A549 (cell line): ENCODE measurements around the gene CD19. TPM values are rescaled to one million over a fixed set of nuclear protein-coding genes. Genes with fewer than 3 reads are reported as not detected.

ENCODE experiments used
- ATAC-seq, 2 experiments: fragments of 200-7000 bp in 1 of 2; fragments of >200 bp in 1 of 2; cut with Nextera tagmentation in 1 of 2; cut with Tn5 transposase in 1 of 2; 3 replicates each; pipeline versions ENCODE4 v1.8.0 to v1.9.1; 2018 to 2020; ENCODE audit warnings: mild to moderate bottlenecking in 1 of 2, moderate library complexity in 1 of 2
- CTCF ChIA-PET: fragments of 300-600 bp; sonication (Branson Sonifier 250); formaldehyde crosslinking; extraction: SDS; loops from one replicate; lab custom pipeline; 2021; ENCODE audit warnings: antibody characterized with exemption, inconsistent platforms; lab: Yijun Ruan, JAX
- POLR2A ChIA-PET: fragments of 350-600 bp; formaldehyde crosslinking; extraction: SDS; loops from one replicate; lab custom pipeline; 2021; ENCODE audit warnings: antibody characterized with exemption, inconsistent platforms; lab: Yijun Ruan, JAX
- DNase-seq, 2 experiments: peaks; one replicate each; pipeline versions ENCODE4 v3.0.0 to v3.0.0-alpha.2; 2011 to 2016; ENCODE audit warnings: low read depth in 1 of 2, low spot score in 1 of 2
- FAIRE-seq: peaks from 2 replicates; lab custom pipeline; 2011; peaks lifted over from hg19 to GRCh38; lab: Jason Lieb, UNC
- H3K27ac ChIP-seq, 2 experiments: fragments of >200 bp; sonication (Bioruptor Twin); formaldehyde crosslinking; 3 replicates each; pipeline ENCODE4 v1.5.1; 2016 to 2017
- H3K4me1 ChIP-seq: fragments of >200 bp; sonication (Bioruptor Twin); formaldehyde crosslinking; 3 replicates; pipeline ENCODE4 v1.6.1; 2016
- H3K4me2 ChIP-seq: fragments of >200 bp; sonication (Bioruptor Twin); formaldehyde crosslinking; 3 replicates; pipeline ENCODE4 v1.6.1; 2016
- H3K4me3 ChIP-seq: fragments of >200 bp; sonication (Bioruptor Twin); formaldehyde crosslinking; 3 replicates; pipeline ENCODE4 v1.5.1; 2016
- H3K9me3 ChIP-seq: fragments of >200 bp; sonication (Bioruptor Twin); formaldehyde crosslinking; 3 replicates; pipeline ENCODE4 v1.6.1; 2016
- CHD2 ChIP-seq: fragments of 150-350 bp; IDR thresholded peaks from 2 replicates; pipeline ENCODE4 v1.6.1; 2014; ENCODE audit warnings: low read length; ENCODE audit not compliant: partially characterized antibody
- EP300 ChIP-seq, 2 experiments: fragments of >200 bp; sonication (Bioruptor Twin); formaldehyde crosslinking; IDR thresholded peaks; 2 replicates in 1 of 2; 3 replicates in 1 of 2; pipeline ENCODE4 v1.6.1; 2016 to 2017
- FOSB ChIP-seq: fragments of 250-450 bp; sonication (Bioruptor Pico); IDR thresholded peaks from 2 replicates; pipeline ENCODE4 v1.5.0; 2020; ENCODE audit warnings: mild to moderate bottlenecking, moderate library complexity
- HDAC2 ChIP-seq: fragments of 200-600 bp; sonication (generic); IDR thresholded peaks from 2 replicates; pipeline ENCODE4 v1.6.1; 2016
- HOXA7 ChIP-seq: fragments of 250-450 bp; sonication (Bioruptor Pico); IDR thresholded peaks from 2 replicates; pipeline ENCODE4 v1.5.0; 2020; ENCODE audit warnings: mild to moderate bottlenecking, moderate library complexity
- HOXB5 ChIP-seq: fragments of 250-450 bp; sonication (Bioruptor Pico); IDR thresholded peaks from 2 replicates; pipeline ENCODE4 v1.5.0; 2020; ENCODE audit warnings: mild to moderate bottlenecking, moderate library complexity
- KDM5A ChIP-seq: fragments of 200-600 bp; sonication (generic); IDR thresholded peaks from 2 replicates; pipeline ENCODE4 v1.6.1; 2016; ENCODE audit warnings: antibody characterized with exemption, mild to moderate bottlenecking
- NPAS2 ChIP-seq: fragments of 250-450 bp; sonication (Bioruptor Pico); IDR thresholded peaks from 2 replicates; pipeline ENCODE4 v1.8.0; 2022; ENCODE audit warnings: mild to moderate bottlenecking, moderate library complexity, borderline replicate concordance
- PHF8 ChIP-seq: fragments of 200-600 bp; sonication (generic); IDR thresholded peaks from 2 replicates; pipeline ENCODE4 v1.6.1; 2016; ENCODE audit warnings: low read depth, mild to moderate bottlenecking, antibody characterized with exemption, moderate library complexity, borderline replicate concordance
- RAD21 ChIP-seq, 2 experiments: fragments of >200 bp in 1 of 2; sonication (Bioruptor Twin) in 1 of 2; formaldehyde crosslinking in 1 of 2; IDR thresholded peaks in 1 of 2; conservative IDR thresholded peaks in 1 of 2; 2 replicates in 1 of 2; 3 replicates in 1 of 2; pipeline ENCODE4 v1.6.1; 2012 to 2018; ENCODE audit warnings: inconsistent platforms in 1 of 2
- RARB ChIP-seq: fragments of 250-450 bp; sonication (Bioruptor Pico); IDR thresholded peaks from 2 replicates; pipeline ENCODE4 v1.8.0; 2021; ENCODE audit warnings: mild to moderate bottlenecking, moderate library complexity
- RCOR1 ChIP-seq: fragments of 150-350 bp; IDR thresholded peaks from 2 replicates; pipeline ENCODE4 v1.6.1; 2014; ENCODE audit warnings: antibody characterized with exemption, low read length, low read depth
- RFX5 ChIP-seq: fragments of 450-650 bp; IDR thresholded peaks from 2 replicates; pipeline ENCODE4 v1.7.1; 2014; ENCODE audit warnings: antibody characterized with exemption, mild to moderate bottlenecking, moderate library complexity
- SMC3 ChIP-seq: fragments of >200 bp; sonication (Bioruptor Twin); formaldehyde crosslinking; IDR thresholded peaks from 3 replicates; pipeline ENCODE4 v1.6.1; 2018; ENCODE audit warnings: inconsistent platforms
- TFCP2L1 ChIP-seq: fragments of 250-450 bp; sonication (Bioruptor Pico); IDR thresholded peaks from 2 replicates; pipeline ENCODE4 v1.5.0; 2021; ENCODE audit warnings: mild to moderate bottlenecking
- TP53 ChIP-seq: fragments of 250-450 bp; sonication (Bioruptor Pico); IDR thresholded peaks from 2 replicates; pipeline ENCODE4 v1.5.0; 2021; ENCODE audit warnings: mild to moderate bottlenecking, moderate library complexity
- ZSCAN20 ChIP-seq: fragments of 250-450 bp; sonication (Bioruptor Pico); IDR thresholded peaks from 2 replicates; pipeline ENCODE4 v1.8.0; 2022; ENCODE audit warnings: mild to moderate bottlenecking, moderate library complexity
- WGBS: methylation state at CpG from one replicate; pipeline ENCODE4 v1.1.6; 2017; ENCODE audit errors: missing lambda C conversion rate; 5-methylcytosine and 5-hydroxymethylcytosine counted together
- polyA plus RNA-seq, 4 experiments: library from polyadenylated mRNA; depleted of rRNA in 3 of 4; stranded (reverse); fragments of >200 nt; fragmentation: RNase III in 1 of 4; extraction: RNeasy Plus Mini Kit Qiagen cat#74134 plus additional on column Dnase treatment in 1 of 4; gene quantifications; 2 replicates in 3 of 4; 3 replicates in 1 of 4; pipeline ENCODE4 v1.2.3, GENCODE V29; 2011 to 2017
- TF ChIP-seq, protein P1 (sequence below): fragments of 200-600 bp; sonication (generic); IDR thresholded peaks from 2 replicates; pipeline ENCODE4 v1.6.1; 2016; ENCODE audit warnings: antibody characterized with exemption, mild to moderate bottlenecking, moderate library complexity
- TF ChIP-seq, protein P2 (sequence below): fragments of 250-450 bp; sonication (Bioruptor Pico); IDR thresholded peaks from 2 replicates; pipeline ENCODE4 v1.5.0; 2021; ENCODE audit warnings: mild to moderate bottlenecking, moderate library complexity, borderline replicate concordance
- TF ChIP-seq, protein P3 (sequence below): IDR thresholded peaks from 2 replicates; pipeline ENCODE4 v1.6.1; 2012
- TF ChIP-seq, protein P4 (sequence below): fragments of 450-650 bp; IDR thresholded peaks from 2 replicates; pipeline ENCODE4 v1.6.1; 2014; ENCODE audit warnings: antibody characterized with exemption
- TF ChIP-seq, protein P5 (sequence below): IDR thresholded peaks from 2 replicates; pipeline ENCODE4 v1.6.1; 2012; ENCODE audit warnings: low read depth, borderline replicate concordance

CD19 gene
- polyA plus RNA-seq, 2 of the 4 experiments (the other 2 are of a cell fraction) = not detected

DNA sequence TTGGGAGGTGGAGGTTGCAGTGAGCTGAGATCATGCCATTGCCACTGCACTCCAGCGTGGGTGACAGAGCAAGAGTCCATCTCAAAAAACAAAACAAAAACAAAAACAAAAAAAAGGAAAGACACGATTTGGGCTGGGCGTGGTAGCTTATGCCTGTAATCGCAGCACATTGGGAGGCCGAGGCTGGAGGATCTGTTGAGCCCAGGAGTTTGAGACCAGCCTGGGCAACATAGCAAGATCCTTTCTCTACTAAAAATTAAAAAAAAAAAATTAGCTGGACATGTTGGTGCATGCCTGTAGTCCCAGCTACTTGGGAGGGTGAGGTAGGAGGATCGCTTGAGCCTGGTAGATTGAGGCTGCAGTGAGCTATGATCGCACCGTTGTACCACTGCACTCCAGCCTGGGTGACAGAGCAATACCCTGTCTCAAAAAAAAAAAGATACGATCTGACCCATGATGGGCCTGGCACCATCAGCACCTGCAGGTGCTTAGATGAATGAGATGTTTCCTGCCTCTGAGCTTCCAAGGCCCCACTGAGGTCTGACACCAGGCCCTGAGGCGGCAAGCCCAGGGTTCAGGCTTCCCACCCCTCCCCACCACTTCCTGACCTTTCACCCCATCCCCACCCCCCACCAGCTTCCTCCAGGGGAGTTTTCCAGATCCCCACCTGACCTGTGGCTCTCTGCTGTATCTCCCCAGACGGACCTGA, 31.7 kb upstream of the CD19 start:
- Histone ChIP-seq H3K4me2 (no peak overlapping the region), H3K4me1 (no peaks in the 10 kb centered on the region), H3K27ac (peak overlapping the region in 1 of 2 experiments; percentile 40; a peak in 3 of 6 replicates)
- ATAC-seq = no peak
- CTCF ChIA-PET = interaction anchor here (0.6 to 1.0 kb wide), 4 partner anchors 10 to 1125 kb away, joined by 3 to 4 read pairs (median 4); no protein-coding TSS in a partner anchor
- DNase-seq = no peak
- TF ChIP-seq NPAS2 (CRISPR knock-in tag) (no peak), RARB (CRISPR knock-in tag) (no peak), EP300 (IDR thresholded peaks at IDR 0.05) (no peak), PHF8 (no peak), KDM5A (no peak), TFCP2L1 (CRISPR knock-in tag) (no peak), SMC3 (no peak), TP53 (no peak), FOSB (CRISPR knock-in tag) (no peak), HOXB5 (CRISPR knock-in tag) (no peak), ZSCAN20 (CRISPR knock-in tag) (no peak)
- TF ChIP-seq, protein P1, sequence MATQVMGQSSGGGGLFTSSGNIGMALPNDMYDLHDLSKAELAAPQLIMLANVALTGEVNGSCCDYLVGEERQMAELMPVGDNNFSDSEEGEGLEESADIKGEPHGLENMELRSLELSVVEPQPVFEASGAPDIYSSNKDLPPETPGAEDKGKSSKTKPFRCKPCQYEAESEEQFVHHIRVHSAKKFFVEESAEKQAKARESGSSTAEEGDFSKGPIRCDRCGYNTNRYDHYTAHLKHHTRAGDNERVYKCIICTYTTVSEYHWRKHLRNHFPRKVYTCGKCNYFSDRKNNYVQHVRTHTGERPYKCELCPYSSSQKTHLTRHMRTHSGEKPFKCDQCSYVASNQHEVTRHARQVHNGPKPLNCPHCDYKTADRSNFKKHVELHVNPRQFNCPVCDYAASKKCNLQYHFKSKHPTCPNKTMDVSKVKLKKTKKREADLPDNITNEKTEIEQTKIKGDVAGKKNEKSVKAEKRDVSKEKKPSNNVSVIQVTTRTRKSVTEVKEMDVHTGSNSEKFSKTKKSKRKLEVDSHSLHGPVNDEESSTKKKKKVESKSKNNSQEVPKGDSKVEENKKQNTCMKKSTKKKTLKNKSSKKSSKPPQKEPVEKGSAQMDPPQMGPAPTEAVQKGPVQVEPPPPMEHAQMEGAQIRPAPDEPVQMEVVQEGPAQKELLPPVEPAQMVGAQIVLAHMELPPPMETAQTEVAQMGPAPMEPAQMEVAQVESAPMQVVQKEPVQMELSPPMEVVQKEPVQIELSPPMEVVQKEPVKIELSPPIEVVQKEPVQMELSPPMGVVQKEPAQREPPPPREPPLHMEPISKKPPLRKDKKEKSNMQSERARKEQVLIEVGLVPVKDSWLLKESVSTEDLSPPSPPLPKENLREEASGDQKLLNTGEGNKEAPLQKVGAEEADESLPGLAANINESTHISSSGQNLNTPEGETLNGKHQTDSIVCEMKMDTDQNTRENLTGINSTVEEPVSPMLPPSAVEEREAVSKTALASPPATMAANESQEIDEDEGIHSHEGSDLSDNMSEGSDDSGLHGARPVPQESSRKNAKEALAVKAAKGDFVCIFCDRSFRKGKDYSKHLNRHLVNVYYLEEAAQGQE = no peak
- TF ChIP-seq, protein P2, sequence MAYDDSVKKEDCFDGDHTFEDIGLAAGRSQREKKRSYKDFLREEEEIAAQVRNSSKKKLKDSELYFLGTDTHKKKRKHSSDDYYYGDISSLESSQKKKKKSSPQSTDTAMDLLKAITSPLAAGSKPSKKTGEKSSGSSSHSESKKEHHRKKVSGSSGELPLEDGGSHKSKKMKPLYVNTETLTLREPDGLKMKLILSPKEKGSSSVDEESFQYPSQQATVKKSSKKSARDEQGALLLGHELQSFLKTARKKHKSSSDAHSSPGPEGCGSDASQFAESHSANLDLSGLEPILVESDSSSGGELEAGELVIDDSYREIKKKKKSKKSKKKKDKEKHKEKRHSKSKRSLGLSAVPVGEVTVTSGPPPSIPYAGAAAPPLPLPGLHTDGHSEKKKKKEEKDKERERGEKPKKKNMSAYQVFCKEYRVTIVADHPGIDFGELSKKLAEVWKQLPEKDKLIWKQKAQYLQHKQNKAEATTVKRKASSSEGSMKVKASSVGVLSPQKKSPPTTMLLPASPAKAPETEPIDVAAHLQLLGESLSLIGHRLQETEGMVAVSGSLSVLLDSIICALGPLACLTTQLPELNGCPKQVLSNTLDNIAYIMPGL = no peak
- TF ChIP-seq, all 56 proteins: peak for 0
- H3K9me3 ChIP-seq = no peaks in the 10 kb centered on the region
- 91% methylated on average over 11 of the region's 11 CpGs for WGBS
- FAIRE-seq = no peak
- no peak overlapping the region for H3K4me3 ChIP-seq
- POLR2A ChIA-PET = interaction anchor here (0.7 kb wide), 1 partner anchor 24 kb away, joined by 3 read pairs; no protein-coding TSS in a partner anchor

DNA sequence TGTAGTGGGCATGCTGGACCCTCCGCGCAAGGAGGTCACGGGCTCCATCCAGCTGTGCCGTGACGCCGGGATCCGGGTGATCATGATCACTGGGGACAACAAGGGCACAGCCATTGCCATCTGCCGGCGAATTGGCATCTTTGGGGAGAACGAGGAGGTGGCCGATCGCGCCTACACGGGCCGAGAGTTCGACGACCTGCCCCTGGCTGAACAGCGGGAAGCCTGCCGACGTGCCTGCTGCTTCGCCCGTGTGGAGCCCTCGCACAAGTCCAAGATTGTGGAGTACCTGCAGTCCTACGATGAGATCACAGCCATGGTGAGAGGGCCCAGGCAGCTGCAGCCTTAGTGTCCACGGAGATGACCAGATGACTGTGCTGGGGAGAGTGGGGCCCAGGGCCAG, 31.2 kb upstream of the CD19 start:
- ATAC-seq (no peak), DNase-seq (no peak), FAIRE-seq (no peak)
- ChIA-PET CTCF (interaction anchor here (0.6 to 1.0 kb wide), 3 partner anchors 44 to 1125 kb away, joined by 3 to 4 read pairs (median 4); no protein-coding TSS in a partner anchor), POLR2A (no interaction called here)
- H3K4me1 ChIP-seq = no peaks in the 10 kb centered on the region
- H3K27ac ChIP-seq = peak overlapping the region in 1 of 2 experiments; percentile 40; a peak in 2 of 6 replicates
- no peak overlapping the region for H3K4me3 ChIP-seq
- no peaks in the 10 kb centered on the region for H3K9me3 ChIP-seq
- 94% methylated on average over 25 of the region's 25 CpGs for WGBS
- TF ChIP-seq, protein P3, sequence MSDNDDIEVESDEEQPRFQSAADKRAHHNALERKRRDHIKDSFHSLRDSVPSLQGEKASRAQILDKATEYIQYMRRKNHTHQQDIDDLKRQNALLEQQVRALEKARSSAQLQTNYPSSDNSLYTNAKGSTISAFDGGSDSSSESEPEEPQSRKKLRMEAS = no peak
- TF ChIP-seq, protein P4, sequence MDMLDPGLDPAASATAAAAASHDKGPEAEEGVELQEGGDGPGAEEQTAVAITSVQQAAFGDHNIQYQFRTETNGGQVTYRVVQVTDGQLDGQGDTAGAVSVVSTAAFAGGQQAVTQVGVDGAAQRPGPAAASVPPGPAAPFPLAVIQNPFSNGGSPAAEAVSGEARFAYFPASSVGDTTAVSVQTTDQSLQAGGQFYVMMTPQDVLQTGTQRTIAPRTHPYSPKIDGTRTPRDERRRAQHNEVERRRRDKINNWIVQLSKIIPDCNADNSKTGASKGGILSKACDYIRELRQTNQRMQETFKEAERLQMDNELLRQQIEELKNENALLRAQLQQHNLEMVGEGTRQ = no peak
- TF ChIP-seq RAD21 (conservative IDR thresholded peaks at IDR 0.05 in 1 of 2, IDR thresholded peaks at IDR 0.05 in 1 of 2) (no peak), CHD2 (no peak), EP300 (IDR thresholded peaks at IDR 0.05) (no peak), RCOR1 (no peak), HOXA7 (CRISPR knock-in tag) (no peak), HDAC2 (no peak), RFX5 (no peak)
- TF ChIP-seq, protein P5, sequence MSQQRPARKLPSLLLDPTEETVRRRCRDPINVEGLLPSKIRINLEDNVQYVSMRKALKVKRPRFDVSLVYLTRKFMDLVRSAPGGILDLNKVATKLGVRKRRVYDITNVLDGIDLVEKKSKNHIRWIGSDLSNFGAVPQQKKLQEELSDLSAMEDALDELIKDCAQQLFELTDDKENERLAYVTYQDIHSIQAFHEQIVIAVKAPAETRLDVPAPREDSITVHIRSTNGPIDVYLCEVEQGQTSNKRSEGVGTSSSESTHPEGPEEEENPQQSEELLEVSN = no peak
- TF ChIP-seq, all 56 proteins: peak for 0
- H3K4me2 ChIP-seq = no peak overlapping the region
